SK-N-SH (cell line): ENCODE data around the gene TKT. TPM values are rescaled to one million over a fixed set of nuclear protein-coding genes. Genes with fewer than 3 reads are reported as not detected.

Experiments
- CTCF ChIA-PET: fragments of 300-600, 350-600 bp; formaldehyde crosslinking; extraction: SDS; loops from one replicate; lab custom pipeline; 2021; lab: Yijun Ruan, JAX
- POLR2A ChIA-PET: fragments of 350-600 bp; sonication (Branson Sonifier 250); formaldehyde crosslinking; extraction: SDS; loops from one replicate; lab custom pipeline; 2020; ENCODE audit warnings: antibody characterized with exemption, inconsistent platforms; lab: Yijun Ruan, JAX
- DNase-seq: peaks from one replicate; pipeline ENCODE4 v3.0.0; 2012
- H2AFZ ChIP-seq: fragments of 200-600 bp; sonication (generic); 2 replicates; pipeline ENCODE4 v1.8.1; 2016; ENCODE audit warnings: antibody characterized with exemption, mild to moderate bottlenecking, low read depth
- H3F3A ChIP-seq: fragments of 200-600 bp; sonication (generic); replicated peaks from 2 replicates; pipeline ENCODE3; 2016; ENCODE audit warnings: antibody characterized with exemption, mild to moderate bottlenecking; ENCODE audit not compliant: insufficient read depth
- H3K27ac ChIP-seq, 2 experiments: fragments of 200-500 bp in 1 of 2; fragments of 200-600 bp in 1 of 2; sonication (Bioruptor generic) in 1 of 2; sonication (generic), shearing (Covaris generic) in 1 of 2; 2 replicates each; pipeline versions ENCODE4 v1.5.1 to v1.6.1; 2014 to 2016; ENCODE audit warnings: low read depth in 2 of 2, inconsistent platforms in 1 of 2, low read length in 1 of 2, mild to moderate bottlenecking in 1 of 2, mixed read lengths in 1 of 2
- H3K27me3 ChIP-seq: fragments of 200-600 bp; sonication (generic), shearing (Covaris generic); 2 replicates; pipeline ENCODE4 v1.6.1; 2016; ENCODE audit warnings: mixed run types; ENCODE audit not compliant: insufficient read depth
- H3K36me3 ChIP-seq, 2 experiments: fragments of 200-500 bp in 1 of 2; fragments of 200-600 bp in 1 of 2; sonication (Bioruptor generic) in 1 of 2; sonication (generic) in 1 of 2; replicated peaks in 1 of 2; 2 replicates each; pipeline versions ENCODE3 to v1.5.1; 2014 to 2016; ENCODE audit warnings: low read length in 1 of 2, mild to moderate bottlenecking in 1 of 2; ENCODE audit not compliant: insufficient read depth in 2 of 2, control insufficient read depth in 1 of 2
- H3K4me1 ChIP-seq, 2 experiments: fragments of 200-500 bp in 1 of 2; fragments of 200-600 bp in 1 of 2; sonication (Bioruptor generic) in 1 of 2; sonication (generic), shearing (Covaris generic) in 1 of 2; 2 replicates each; pipeline versions ENCODE4 v1.5.1 to v1.6.1; 2014 to 2016; ENCODE audit warnings: low read depth in 1 of 2, low read length in 1 of 2, mixed run types in 1 of 2; ENCODE audit not compliant: insufficient read depth in 2 of 2, control insufficient read depth in 1 of 2
- H3K4me2 ChIP-seq: fragments of 200-600 bp; sonication (generic), shearing (Covaris generic); 2 replicates; pipeline ENCODE4 v1.6.1; 2017; ENCODE audit warnings: mixed run types
- H3K4me3 ChIP-seq, 2 experiments: fragments of 200-500 bp in 1 of 2; fragments of 200-600 bp in 1 of 2; sonication (Bioruptor generic) in 1 of 2; sonication (generic), shearing (Covaris generic) in 1 of 2; 2 replicates each; pipeline versions ENCODE4 v1.5.1 to v1.8.1; 2014 to 2016; ENCODE audit warnings: low read depth in 2 of 2, inconsistent platforms in 1 of 2, low read length in 1 of 2, mild to moderate bottlenecking in 1 of 2, mixed read lengths in 1 of 2, moderate library complexity in 1 of 2
- H3K79me2 ChIP-seq: fragments of 200-600 bp; sonication (generic); 2 replicates; pipeline ENCODE4 v1.8.1; 2017; ENCODE audit warnings: mild to moderate bottlenecking; ENCODE audit not compliant: insufficient read depth
- H3K9ac ChIP-seq: fragments of 200-600 bp; sonication (generic); 2 replicates; pipeline ENCODE4 v1.6.1; 2017; ENCODE audit warnings: mixed run types
- H3K9me2 ChIP-seq: fragments of 200-600 bp; sonication (generic); 2 replicates; pipeline ENCODE4 v1.6.1; 2017; ENCODE audit warnings: mixed run types
- H3K9me3 ChIP-seq: fragments of 200-600 bp; sonication (generic); 2 replicates; pipeline ENCODE4 v1.6.1; 2017; ENCODE audit warnings: mixed run types, mild to moderate bottlenecking, moderate library complexity
- H4K20me1 ChIP-seq: fragments of 200-600 bp; sonication (generic); 2 replicates; pipeline ENCODE4 v1.6.1; 2017; ENCODE audit warnings: mild to moderate bottlenecking, mixed run types; ENCODE audit not compliant: insufficient read depth
- CHD2 ChIP-seq: fragments of 150-350 bp; IDR thresholded peaks from 2 replicates; pipeline ENCODE4 v1.6.1; 2018; ENCODE audit warnings: low read length; ENCODE audit not compliant: partially characterized antibody
- EZH2phosphoT487 ChIP-seq: fragments of 200-600 bp; sonication (generic); IDR thresholded peaks from 2 replicates; pipeline ENCODE4 v1.6.1; 2017; ENCODE audit warnings: low read depth, mixed run types, mild to moderate bottlenecking, antibody characterized with exemption, moderate library complexity, borderline replicate concordance
- FOXJ3 ChIP-seq: sonication (generic); formaldehyde crosslinking; IDR thresholded peaks from 2 replicates; pipeline ENCODE4 v1.5.1; 2020; ENCODE audit warnings: mild to moderate bottlenecking, missing genetic modification reagents
- FOXM1 ChIP-seq: IDR thresholded peaks from 2 replicates; pipeline ENCODE4 v1.4.0; 2012; ENCODE audit warnings: low read depth, mild to moderate bottlenecking
- GABPA ChIP-seq: IDR thresholded peaks from 2 replicates; pipeline ENCODE4 v1.4.0; 2012; ENCODE audit warnings: low read depth, mild to moderate bottlenecking
- IRF3 ChIP-seq: fragments of 150-350 bp; IDR thresholded peaks from 2 replicates; pipeline ENCODE4 v1.6.1; 2016; ENCODE audit warnings: mild to moderate bottlenecking, low read depth, low read length
- MEF2A ChIP-seq: IDR thresholded peaks from 2 replicates; pipeline ENCODE4 v1.4.0; 2012; ENCODE audit warnings: low read depth, borderline replicate concordance
- MXI1 ChIP-seq: IDR thresholded peaks from 2 replicates; pipeline ENCODE4 v1.6.1; 2012; ENCODE audit warnings: mild to moderate bottlenecking, low read depth, low read length, improper control_type of control experiment
- NFIC ChIP-seq: IDR thresholded peaks from 2 replicates; pipeline ENCODE4 v1.4.0; 2012; ENCODE audit warnings: borderline replicate concordance
- REST ChIP-seq: IDR thresholded peaks from 2 replicates; pipeline ENCODE4 v1.6.1; 2012; ENCODE audit warnings: mild to moderate bottlenecking, low read depth, low read length, moderate library complexity
- RXRA ChIP-seq: IDR thresholded peaks from 2 replicates; pipeline ENCODE4 v1.4.0; 2012; ENCODE audit warnings: low read depth, mild to moderate bottlenecking, borderline replicate concordance
- SIN3A ChIP-seq: IDR thresholded peaks from 2 replicates; pipeline ENCODE4 v1.6.1; 2012; ENCODE audit warnings: low read depth, mild to moderate bottlenecking, low read length, moderate library complexity, borderline replicate concordance
- TEAD4 ChIP-seq: IDR thresholded peaks from 2 replicates; pipeline ENCODE4 v1.4.0; 2012; ENCODE audit warnings: mild to moderate bottlenecking, borderline replicate concordance; ENCODE audit not compliant: insufficient read depth
- USF1 ChIP-seq: IDR thresholded peaks from 2 replicates; pipeline ENCODE4 v1.4.0; 2012; ENCODE audit warnings: low read depth, borderline replicate concordance
- WGBS: methylation state at CpG from one replicate; pipeline ENCODE4 v1.1.6; 2017; ENCODE audit warnings: low lambda C conversion rate; 5-methylcytosine and 5-hydroxymethylcytosine counted together
- polyA plus RNA-seq, 3 experiments: library from polyadenylated mRNA; depleted of rRNA; stranded (reverse); fragments of >200 nt; gene quantifications; 2 replicates each; pipeline ENCODE4 v1.2.3, GENCODE V29; 2012

TKT gene
- polyA plus RNA-seq, 1 of the 3 experiments (the other 2 are of a cell fraction) = 144 TPM

GRCh38 chr3:53257465-53257864, 1.6 kb upstream of the TKT start:
- H3K4me2 ChIP-seq = no peak overlapping the region
- DNase-seq = no peak
- no peak overlapping the region for H2AFZ ChIP-seq
- no peak for TF ChIP-seq RXRA
- no peak for TF ChIP-seq FOXJ3 (CRISPR knock-in tag)
- no peak for TF ChIP-seq FOXM1
- no peak for TF ChIP-seq TEAD4
- TF ChIP-seq EZH2phosphoT487 = no peak
- no peak for TF ChIP-seq USF1
- TF ChIP-seq NFIC = no peak
- no peak for TF ChIP-seq MXI1
- TF ChIP-seq REST = no peak
- no peak for TF ChIP-seq IRF3
- no peak for TF ChIP-seq CHD2
- no peak for TF ChIP-seq GABPA
- no peak for TF ChIP-seq SIN3A
- no peak for TF ChIP-seq MEF2A
- H3K9me2 ChIP-seq = no peaks in the 10 kb centered on the region
- peaks cover 3 to 23% of the 10 kb centered on the region in 2 experiments; a peak in 1 of 4 replicates for H3K4me1 ChIP-seq
- no peaks in the 10 kb centered on the region for H3K9me3 ChIP-seq
- H4K20me1 ChIP-seq = peaks cover 28% of the 10 kb centered on the region
- H3K9ac ChIP-seq = no peak overlapping the region
- ChIA-PET CTCF (interaction anchor here (0.7 to 1.0 kb wide), 3 partner anchors 13 to 147 kb away, joined by 3 to 4 read pairs (median 4); no protein-coding TSS in a partner anchor), POLR2A (no interaction called here)
- H3F3A ChIP-seq = no peaks in the 10 kb centered on the region
- H3K36me3 ChIP-seq = peaks cover 0 to under 1% of the 10 kb centered on the region in 2 experiments
- 95% methylated on average over 3 of the region's 4 CpGs for WGBS
- peaks cover 33% of the 10 kb centered on the region for H3K79me2 ChIP-seq
- no peak overlapping the region for H3K4me3 ChIP-seq
- no peaks in the 10 kb centered on the region for H3K27me3 ChIP-seq
- H3K27ac ChIP-seq = no peak overlapping the region
